PFSK-1 (cell line): ENCODE measurements around the gene BAZ1B.
A peak's percentile ranks its signal among the peaks of the same experiment; 100 is the strongest.

Experiments
- FOXP2 ChIP-seq: optimal IDR thresholded peaks from 2 replicates; pipeline ENCODE3; 2011; ENCODE audit warnings: borderline replicate concordance, control low read depth, inconsistent platforms; ENCODE audit not compliant: insufficient read depth; ENCODE audit errors: extremely low read length, extremely low read depth
- POLR2AphosphoS5 ChIP-seq: IDR thresholded peaks from 2 replicates; pipeline ENCODE4 v1.6.1; 2012; ENCODE audit warnings: low read depth, mild to moderate bottlenecking, control low read depth, low read length, moderate library complexity
- REST ChIP-seq, 2 experiments: IDR thresholded peaks; 2 replicates each; pipeline versions ENCODE4 v1.6.1 to v1.8.0; 2011 to 2012; ENCODE audit warnings: low read depth in 2 of 2, low read length in 2 of 2, control low read depth in 1 of 2, inconsistent platforms in 1 of 2, mild to moderate bottlenecking in 1 of 2, moderate library complexity in 1 of 2; ENCODE audit not compliant: insufficient read depth in 1 of 2
- SIN3A ChIP-seq: IDR thresholded peaks from 2 replicates; pipeline ENCODE4 v1.6.1; 2012; ENCODE audit warnings: mild to moderate bottlenecking, low read length, moderate library complexity, borderline replicate concordance; ENCODE audit not compliant: insufficient read depth
- TAF1 ChIP-seq: IDR thresholded peaks from 2 replicates; pipeline ENCODE4 v1.6.1; 2012; ENCODE audit warnings: low read length, control low read depth, borderline replicate concordance; ENCODE audit not compliant: insufficient read depth

The BAZ1B gene

GRCh38 chr7:73521636-73522104 is 423 bp downstream of the BAZ1B start:
- no peak for TF ChIP-seq TAF1
- TF ChIP-seq REST (IDR thresholded peaks at IDR 0.05; ENCODE audit: insufficient read depth in 1 of 2, low read depth in 2 of 2, low read length in 2 of 2), result no peak
- TF ChIP-seq FOXP2, result peak; percentile 10
- TF ChIP-seq POLR2AphosphoS5, result no peak
- TF ChIP-seq SIN3A, result no peak

GRCh38 chr7:73520673-73521635 is 1.1 kb downstream of the BAZ1B start:
- TF ChIP-seq TAF1 (no peak), SIN3A (peak; percentile 54; the same call in 1 of the 2 replicates), POLR2AphosphoS5 (no peak), REST (IDR thresholded peaks at IDR 0.05; ENCODE audit: insufficient read depth in 1 of 2, low read depth in 2 of 2, low read length in 2 of 2) (no peak), FOXP2 (no peak)

- no peak for TF ChIP-seq TAF1
- no peak for TF ChIP-seq REST (IDR thresholded peaks at IDR 0.05; ENCODE audit: insufficient read depth in 1 of 2, low read depth in 2 of 2, low read length in 2 of 2)
- no peak for TF ChIP-seq SIN3A
- no peak for TF ChIP-seq POLR2AphosphoS5
- no peak for TF ChIP-seq FOXP2
These were observed 2.0 kb downstream of the BAZ1B start for GRCh38 chr7:73519867-73520672.

GRCh38 chr7:73518470-73518869 is 3.6 kb downstream of the BAZ1B start:
- no peak for TF ChIP-seq REST (IDR thresholded peaks at IDR 0.05; ENCODE audit: insufficient read depth in 1 of 2, low read depth in 2 of 2, low read length in 2 of 2)
